Stimulated activated CD4-positive, alpha-beta T cell treated with anti-CD3 and anti-CD28 coated beads, Interleukin-4, amount 100 ng/mL, for 4 hours (primary cell): ENCODE results near the gene LAMB4.

Experiments
- DNase-seq, 2 experiments: peaks; one replicate each; pipeline ENCODE4 v3.0.0-alpha.2; 2020

The LAMB4 gene

DNA sequence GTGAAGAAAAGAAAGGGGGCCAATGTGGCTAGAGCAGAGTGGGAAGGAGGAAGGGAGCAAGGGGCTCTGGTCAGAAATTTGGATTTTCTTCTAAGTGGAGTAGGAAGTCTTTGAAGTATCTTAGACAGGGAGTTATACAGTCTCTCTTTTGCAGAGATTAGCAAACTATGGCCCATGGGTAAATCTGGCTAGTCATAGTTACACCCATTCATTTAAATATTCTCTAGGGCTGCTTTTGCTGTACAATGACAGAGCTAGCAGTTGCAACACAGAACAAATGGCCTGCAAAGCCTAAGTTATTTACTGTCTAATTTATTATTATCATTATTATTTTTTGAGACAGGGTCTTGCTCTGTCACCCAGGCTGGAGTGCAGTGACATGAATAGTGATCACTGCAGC is 10.5 kb upstream of the LAMB4 start:
- no peak for DNase-seq

- no peak for DNase-seq
These were observed 8.8 kb upstream of the LAMB4 start for GRCh38 chr7:108138911-108139310.

GRCh38 chr7:108137993-108138392 is 7.8 kb upstream of the LAMB4 start:
- DNase-seq = no peak

DNA sequence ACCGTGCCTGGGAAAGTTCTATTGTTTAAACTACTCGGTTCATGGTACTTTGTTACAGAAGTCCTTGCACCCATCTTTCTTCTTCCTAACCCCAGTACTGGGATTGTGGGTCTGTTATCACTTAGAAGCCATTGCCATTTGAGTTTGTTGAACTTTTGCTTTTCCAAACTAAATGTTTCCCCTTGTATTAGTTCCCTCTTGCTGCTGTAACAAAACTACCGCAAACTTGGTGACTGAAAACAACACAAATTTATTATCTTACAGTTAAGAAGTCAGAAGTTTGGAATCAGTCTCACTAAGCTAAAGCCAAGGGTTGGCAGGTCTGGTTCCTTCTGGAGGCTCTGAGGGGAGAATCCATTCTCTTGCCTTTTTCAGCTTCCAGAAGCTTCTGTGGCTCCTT is 6.9 kb upstream of the LAMB4 start:
- DNase-seq = no peak

- DNase-seq = no peak
These were observed 6.1 kb upstream of the LAMB4 start for GRCh38 chr7:108136191-108136688.

DNA sequence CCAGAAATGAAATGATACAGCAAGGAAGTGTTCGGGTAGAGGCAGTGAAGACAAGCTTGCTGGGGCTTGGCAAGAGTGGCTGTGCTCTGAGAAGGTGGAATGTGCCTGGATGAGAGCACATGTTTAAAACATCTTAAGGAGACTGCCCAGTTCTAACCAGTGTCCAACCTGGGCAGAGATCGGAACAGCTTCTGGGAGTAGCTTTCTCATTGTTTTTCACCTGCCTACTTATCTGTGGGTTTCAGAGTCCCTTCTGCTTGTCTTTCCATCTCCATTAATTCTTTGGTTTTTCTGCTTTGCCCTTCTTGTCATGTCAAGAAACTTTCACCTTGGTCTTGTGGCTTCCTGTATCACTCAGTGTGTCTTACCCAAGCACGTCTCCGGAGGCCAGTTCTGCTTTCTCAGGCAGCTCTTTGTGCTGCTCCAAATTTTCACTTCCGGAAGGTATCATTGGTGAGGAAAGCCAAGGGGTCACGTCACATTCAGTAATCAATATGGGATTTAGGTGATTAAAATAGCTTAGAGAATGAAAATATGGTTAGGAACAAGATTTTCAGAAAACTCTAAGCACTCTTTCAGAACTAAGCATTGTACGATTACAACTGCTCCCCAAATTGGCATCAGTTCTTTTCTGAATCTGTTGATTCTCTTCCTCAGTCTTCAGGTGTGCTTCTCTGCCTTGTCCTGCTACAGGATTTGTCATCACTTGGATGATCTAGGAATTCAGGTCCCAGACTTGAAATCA is 5.5 kb upstream of the LAMB4 start:
- no peak for DNase-seq

DNA sequence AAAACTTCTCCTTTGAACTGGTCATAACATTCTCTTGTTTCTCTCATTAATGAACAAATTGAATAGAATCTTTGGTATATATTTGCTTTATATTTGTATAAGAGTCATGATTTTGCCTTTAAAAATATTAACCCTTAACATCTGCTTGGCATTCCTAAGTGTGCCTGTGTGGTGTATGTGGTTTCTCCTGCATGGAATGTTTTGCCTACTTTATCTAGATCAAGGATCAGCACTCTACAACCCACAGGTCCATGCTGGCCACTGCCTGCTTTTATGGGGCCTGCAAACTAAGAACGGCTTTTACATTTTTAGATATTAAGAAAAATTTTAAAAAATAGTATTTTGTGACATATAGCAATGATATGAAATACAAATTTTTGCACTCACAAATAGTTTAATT is 4.3 kb upstream of the LAMB4 start:
- DNase-seq = no peak

DNA sequence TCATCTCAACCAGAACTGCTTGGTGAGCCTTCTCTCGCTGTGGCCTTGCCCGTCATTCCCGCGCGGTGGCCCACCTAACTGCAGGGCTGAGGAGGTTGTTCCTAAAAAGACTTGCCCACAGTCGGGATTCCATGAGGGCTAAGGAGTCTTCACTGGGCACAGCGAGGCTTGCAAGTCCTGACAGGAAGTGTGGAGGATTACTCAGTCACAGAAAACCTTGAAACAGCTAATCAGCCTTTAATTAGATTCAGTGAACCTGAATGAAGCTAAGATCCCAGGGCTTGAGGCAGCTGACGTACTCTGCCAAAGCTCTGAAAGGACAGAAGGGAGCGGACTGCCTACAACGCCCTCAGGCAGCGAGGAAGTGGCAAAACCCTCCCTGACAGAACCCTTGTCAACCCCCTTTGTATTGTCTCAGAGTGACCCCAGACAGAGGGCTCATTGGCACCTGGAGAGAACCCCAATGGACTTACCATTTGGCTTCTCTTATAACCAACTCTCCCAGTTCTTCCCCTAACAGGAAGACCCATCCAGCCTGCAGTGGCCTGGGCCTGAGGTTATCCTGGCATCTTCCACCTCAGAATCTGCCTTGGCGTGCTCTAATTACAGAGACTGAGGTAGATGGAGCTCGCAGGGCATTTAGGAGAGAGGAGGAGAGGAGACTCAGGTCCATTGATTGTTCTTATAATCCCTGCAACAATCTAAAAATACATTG is 2.5 kb upstream of the LAMB4 start:
- no peak for DNase-seq

- no peak for DNase-seq
These were observed 869 bp downstream of the LAMB4 start for GRCh38 chr7:108129018-108129965.

- DNase-seq = no peak
These were observed 1.6 kb downstream of the LAMB4 start for GRCh38 chr7:108128514-108128913.

- no peak for DNase-seq
These were observed 2.7 kb downstream of the LAMB4 start for GRCh38 chr7:108127461-108127860.

DNA sequence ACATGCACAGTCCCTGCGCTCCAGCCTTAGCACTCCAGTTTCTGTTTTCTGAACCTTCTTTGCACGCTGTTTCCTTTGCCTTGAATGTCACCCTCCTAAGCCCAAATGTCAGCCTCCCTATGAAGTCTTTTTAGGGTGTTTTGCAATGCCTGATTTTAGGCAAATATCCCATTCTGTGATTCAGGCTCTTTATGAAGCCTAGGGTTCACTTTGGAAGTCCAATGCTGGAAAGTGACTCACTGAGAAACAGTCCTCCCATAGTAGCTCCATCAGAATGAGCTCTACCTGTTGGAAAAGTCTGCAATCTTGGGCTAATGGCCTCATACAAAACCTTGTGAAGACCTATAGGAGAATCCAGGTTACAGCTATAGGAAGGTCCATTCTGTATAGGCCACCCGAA is 5.3 kb downstream of the LAMB4 start:
- DNase-seq = no peak

GRCh38 chr7:108122181-108122580 is 8.0 kb downstream of the LAMB4 start:
- DNase-seq = no peak

DNA sequence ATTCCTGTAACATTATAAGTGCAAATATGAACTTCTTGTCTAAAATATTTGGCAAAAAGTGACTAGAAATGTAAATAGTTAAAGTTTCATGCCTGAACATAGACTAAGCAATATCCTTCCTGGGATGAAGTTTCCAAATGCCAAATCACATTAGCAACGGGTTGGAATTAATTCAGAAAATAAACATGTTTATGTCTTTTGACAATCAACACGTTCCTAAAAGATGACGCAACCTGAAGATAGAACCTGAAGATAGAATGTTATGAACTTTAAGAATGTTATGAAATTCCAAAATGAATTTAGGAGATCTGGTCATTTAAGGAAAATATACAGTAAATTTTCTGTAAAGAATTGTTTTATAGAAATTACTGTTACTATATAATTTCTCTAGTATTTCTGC is 9.2 kb downstream of the LAMB4 start:
- DNase-seq = no peak

DNA sequence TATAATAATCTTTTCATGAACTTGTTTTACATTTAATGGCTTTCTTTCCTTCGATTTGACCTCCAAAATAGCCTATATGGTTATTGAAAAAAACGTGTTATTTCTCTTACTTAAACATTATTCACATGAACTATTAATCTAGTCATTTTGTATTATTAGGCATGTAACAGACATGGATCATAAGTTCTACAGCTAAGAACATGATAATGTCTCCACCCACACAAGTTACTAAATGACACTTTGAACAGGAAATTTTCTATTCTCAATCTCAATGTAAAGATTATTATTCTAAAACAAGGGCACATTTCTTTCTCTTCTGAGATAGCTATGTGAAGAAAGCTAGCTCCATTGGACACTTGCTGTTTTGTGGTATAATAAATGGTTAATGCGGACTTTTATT is 10.0 kb downstream of the LAMB4 start:
- no peak for DNase-seq

DNA sequence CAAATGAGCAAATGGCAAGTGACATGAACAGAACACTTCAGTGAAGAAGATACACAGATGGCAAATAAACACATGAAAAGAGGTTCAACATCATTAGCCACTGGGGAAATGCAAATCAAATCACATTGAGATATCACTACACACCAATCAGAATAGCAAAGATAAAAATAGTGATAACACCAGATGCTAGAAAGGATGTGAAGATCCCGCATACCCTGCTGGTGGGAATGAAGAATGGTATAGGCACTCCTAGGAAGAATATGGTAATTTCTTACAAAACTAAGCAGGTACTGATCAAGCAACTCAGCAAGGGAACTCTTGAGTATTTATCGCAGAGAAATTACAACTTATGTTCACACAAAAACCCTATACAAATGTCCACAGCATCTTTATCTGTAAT is 11.2 kb downstream of the LAMB4 start:
- DNase-seq = no peak

DNA sequence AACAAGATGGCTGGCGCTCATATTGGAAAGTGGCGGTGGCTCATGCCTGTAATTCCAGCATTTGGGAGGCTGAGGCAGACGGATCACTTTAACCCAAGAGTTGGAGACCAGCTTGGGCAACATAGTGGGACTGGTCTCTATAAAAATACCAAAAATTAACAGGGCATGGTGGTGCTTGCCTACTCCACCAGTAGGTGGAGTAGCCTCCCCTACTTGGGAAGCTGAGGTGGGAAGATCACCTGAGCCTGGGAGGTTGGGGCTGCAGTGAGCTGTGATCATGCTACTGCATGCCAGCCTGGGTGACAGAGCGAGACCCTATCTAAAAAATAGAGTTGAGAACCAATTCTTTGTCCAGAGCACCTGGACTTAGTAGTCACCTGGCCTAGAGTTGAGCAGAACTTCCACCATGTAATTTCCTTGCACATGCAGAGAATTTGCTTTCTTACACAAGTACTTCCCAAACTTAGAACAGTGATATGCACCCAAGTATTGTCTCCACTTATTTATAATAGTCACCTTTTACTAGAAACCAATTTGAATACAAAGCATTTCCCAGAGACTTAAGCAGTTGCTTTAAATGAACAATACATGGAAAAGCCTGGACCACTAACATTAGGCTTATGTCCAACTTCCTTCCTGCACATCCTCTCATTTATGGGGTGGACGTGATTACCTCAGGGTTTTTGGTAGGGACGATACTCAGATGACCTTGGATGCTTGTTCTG is 15.9 kb downstream of the LAMB4 start:
- no peak for DNase-seq

DNA sequence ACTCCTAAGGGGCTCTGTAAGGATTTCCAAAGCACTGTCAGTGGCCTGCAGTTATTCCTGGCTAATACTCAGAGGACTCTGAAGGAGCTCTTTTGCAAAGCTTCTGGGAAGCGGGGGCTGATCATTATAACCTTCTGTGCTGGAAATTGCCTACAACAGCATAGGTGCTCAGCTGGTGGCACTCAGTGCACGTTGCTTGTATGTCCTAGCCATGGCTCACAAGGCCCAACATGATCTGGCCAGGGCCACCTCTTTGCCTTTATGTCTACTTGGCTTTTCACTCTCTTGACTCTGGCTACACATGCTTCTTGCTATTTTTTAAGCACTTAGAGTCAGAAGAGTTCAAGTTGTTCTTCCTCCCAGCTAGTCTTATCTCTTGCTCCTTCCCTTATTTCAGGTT is 17.5 kb downstream of the LAMB4 start:
- no peak for DNase-seq

DNA sequence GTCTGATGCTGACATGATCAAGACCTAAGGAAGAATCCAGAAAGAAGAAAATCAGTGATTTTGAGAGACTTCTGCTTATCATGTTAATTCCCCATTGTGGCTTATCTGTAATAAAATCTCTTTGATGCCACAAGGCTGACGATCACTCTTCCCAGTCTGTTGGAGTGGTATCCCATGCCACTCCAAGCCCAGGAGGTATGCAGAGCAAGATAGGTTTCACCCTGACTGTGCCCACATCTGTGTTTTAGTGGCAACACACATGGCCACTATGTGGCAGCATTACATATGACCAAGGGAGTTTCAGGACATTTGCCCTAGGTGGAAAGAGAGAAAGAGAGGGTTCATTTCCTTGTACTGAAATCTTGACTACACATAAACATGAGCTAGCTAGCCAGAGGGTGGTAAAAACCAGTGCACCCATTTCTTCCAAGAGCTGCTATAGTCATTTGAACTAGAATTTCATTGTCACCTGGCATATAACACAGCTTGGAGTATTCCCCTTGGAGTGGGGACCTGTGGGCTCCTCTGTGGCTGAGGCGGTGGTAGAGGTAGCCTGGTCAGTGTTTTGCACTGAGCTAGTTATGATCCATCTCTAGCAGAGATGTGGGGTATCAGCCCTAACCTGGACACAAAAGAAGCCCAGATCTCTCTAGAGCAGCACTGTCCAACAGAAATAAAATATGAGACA is 20.8 kb downstream of the LAMB4 start:
- DNase-seq = no peak

- DNase-seq = no peak
These were observed 22.0 kb downstream of the LAMB4 start for GRCh38 chr7:108108131-108108530.

DNA sequence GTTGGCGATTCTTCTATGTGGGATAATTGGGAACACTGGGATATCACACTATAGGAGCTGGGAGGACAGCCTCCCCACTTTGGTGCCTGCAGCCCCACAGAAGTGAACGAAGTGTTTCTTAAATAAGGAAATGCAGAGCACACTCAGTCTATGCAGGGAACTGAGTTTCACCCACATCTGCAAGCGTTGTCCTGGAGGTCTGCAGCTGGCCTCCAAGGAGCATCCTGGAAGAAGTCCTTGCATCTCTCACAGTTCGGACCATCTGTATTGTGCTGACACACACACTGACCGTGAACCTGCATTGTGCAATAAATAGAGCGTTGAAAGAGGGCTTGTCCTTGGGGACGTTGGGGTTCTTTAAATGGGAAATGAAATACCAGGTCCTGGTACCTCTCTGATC is 25.8 kb downstream of the LAMB4 start:
- DNase-seq = no peak
